Transverse colon (tissue), 4 donors: ENCODE measurements around the gene SMARCD3. TPM values are rescaled to one million over a fixed set of nuclear protein-coding genes. Genes with fewer than 3 reads are reported as not detected.

ENCODE experiments used
- DNase-seq: peaks from one replicate; pipeline ENCODE4 v3.0.0-alpha.2; 2019
- H3K27ac ChIP-seq, 4 donors: fragments of 200-600 bp; sonication (generic); 2 replicates each; pipeline ENCODE4 v1.5.1; 2016 to 2018; ENCODE audit warnings: inconsistent platforms in 4 of 4
- H3K27me3 ChIP-seq: fragments of 200-600 bp; sonication (generic); 2 replicates; pipeline ENCODE4 v1.5.1; 2017; ENCODE audit warnings: inconsistent platforms
- H3K36me3 ChIP-seq, 4 donors: fragments of 200-600 bp; sonication (generic); 2 replicates each; pipeline ENCODE4 v1.5.1; 2017 to 2019; ENCODE audit warnings: inconsistent platforms in 4 of 4
- H3K4me1 ChIP-seq, 4 donors: fragments of 200-600 bp; sonication (generic); 2 replicates each; pipeline ENCODE4 v1.5.1; 2017 to 2020; ENCODE audit warnings: inconsistent platforms in 4 of 4
- H3K4me3 ChIP-seq, 4 donors: fragments of 200-600 bp; sonication (generic); 1 replicate in 1 of 4; 2 replicates in 3 of 4; pipeline versions ENCODE4 v1.5.1 to v1.6.1; 2017 to 2019; ENCODE audit warnings: inconsistent platforms in 4 of 4
- H3K9me3 ChIP-seq, 2 donors: fragments of 200-600 bp; sonication (generic); 2 replicates each; pipeline ENCODE4 v1.5.1; 2017 to 2019; ENCODE audit warnings: inconsistent platforms in 2 of 2
- CTCF ChIP-seq, 5 experiments: fragments of 200-600 bp in 3 of 5; fragments of 450-650 bp in 2 of 5; sonication (generic) in 3 of 5; IDR thresholded peaks; 1 replicate in 2 of 5; 2 replicates in 3 of 5; pipeline ENCODE4 v1.5.1; 2016 to 2017; ENCODE audit warnings: antibody characterized with exemption in 5 of 5, inconsistent platforms in 3 of 5, mild to moderate bottlenecking in 2 of 5, moderate library complexity in 1 of 5
- EP300 ChIP-seq: sonication (generic); formaldehyde crosslinking; IDR thresholded peaks from one replicate; pipeline ENCODE4 v1.6.1; 2017; ENCODE audit warnings: antibody characterized with exemption, low read depth
- POLR2A ChIP-seq: fragments of 450-650 bp; IDR thresholded peaks from one replicate; pipeline ENCODE4 v1.6.1; 2016; ENCODE audit warnings: antibody characterized with exemption, mild to moderate bottlenecking, moderate library complexity
- POLR2AphosphoS5 ChIP-seq, 3 donors: sonication (generic); formaldehyde crosslinking; IDR thresholded peaks; one replicate each; pipeline ENCODE4 v1.6.1; 2016; ENCODE audit warnings: antibody characterized with exemption in 3 of 3
- WGBS, 2 donors: methylation state at CpG; one replicate each; pipeline ENCODE4 v1.1.5; 2018; ENCODE audit warnings: low coverage in 1 of 2; 5-methylcytosine and 5-hydroxymethylcytosine counted together
- in situ Hi-C, 4 donors: fragments of 200-750 bp; cut with MboI; loops; one replicate each; pipeline versions ENCODE4 v1.15.0 to v1.15.1; 2017; ENCODE audit warnings: low sequenced_read_pairs in 3 of 4, low pct_ligation_motif_present in 1 of 4, low pct_unique_long_range_greater_than_20kb in 1 of 4
- intact Hi-C: fragments of 100-400 bp; cut with DNase I; formaldehyde crosslinking; loops from one replicate; pipeline ENCODE4 v1.15.1; 2023; ENCODE audit warnings: low total_unique reads
- total RNA-seq, 4 donors: library from RNA; depleted of rRNA; stranded (reverse); fragments of >200 nt; gene quantifications; one replicate each; pipeline ENCODE4 v1.1.0, GENCODE V29; 2016

The SMARCD3 gene
- total RNA-seq, 4 donors from 2014 or later: 6.6 to 19.1 (median 9.9) TPM

- TF ChIP-seq EP300 (no peak), POLR2AphosphoS5 (IDR thresholded peaks at IDR 0.05) (no peak), CTCF (IDR thresholded peaks at IDR 0.05) (no peak), POLR2A (no peak)
- Histone ChIP-seq H3K4me3 (peak overlapping the region in 1 of 4 donors; percentile 36), H3K4me1 (peaks cover 0 to 13% (median 8%) of the 10 kb centered on the region in 4 donors), H3K27me3 (peaks cover 16% of the 10 kb centered on the region), H3K27ac (no peak overlapping the region), H3K9me3 (no peaks in the 10 kb centered on the region), H3K36me3 (no peaks in the 10 kb centered on the region)
- DNase-seq: no peak
- 79% methylated on average over 8 of the region's 8 CpGs; no CpG with 5 or more reads in 1 of the 2 donors for WGBS, 2 donors
- in situ Hi-C loops: no loop called here
- intact Hi-C loops: no loop called here
Observed at GRCh38 chr7:151277631-151278030, 29.1 kb upstream of the SMARCD3 start.

- Histone ChIP-seq H3K36me3 (no peaks in the 10 kb centered on the region), H3K27ac (peak overlapping the region in 1 of 4 donors; percentile 41), H3K9me3 (no peaks in the 10 kb centered on the region), H3K4me1 (peaks cover 0 to 18% (median 8%) of the 10 kb centered on the region in 4 donors), H3K27me3 (peaks cover 16% of the 10 kb centered on the region), H3K4me3 (peak overlapping the region; percentile 8 to 51 (median 28))
- 6 to 9% methylated on average over 2 to 36 of the region's 63 CpGs for WGBS, 2 donors
- intact Hi-C loops (no loop called here), in situ Hi-C loops (no loop called here)
- peak; percentile 43 for DNase-seq
- TF ChIP-seq POLR2A (no peak), POLR2AphosphoS5 (IDR thresholded peaks at IDR 0.05) (no peak), CTCF (IDR thresholded peaks at IDR 0.05) (no peak), EP300 (no peak)
Observed at GRCh38 chr7:151276666-151277590, 28.4 kb upstream of the SMARCD3 start.

GRCh38 chr7:151275813-151276577 lies 27.5 kb upstream of the SMARCD3 start:
- intact Hi-C loops: no loop called here

More at GRCh38 chr7:151275813-151276577, 27.5 kb upstream of the SMARCD3 start:
- H3K27me3 ChIP-seq: peaks cover 16% of the 10 kb centered on the region
- H3K36me3 ChIP-seq: no peaks in the 10 kb centered on the region
- H3K4me3 ChIP-seq: peak overlapping the region in 1 of 4 donors; percentile 51
- DNase-seq: no peak
- WGBS, 2 donors: 14 to 19% methylated on average over 5 to 10 of the region's 10 CpGs
- no peak for TF ChIP-seq POLR2AphosphoS5 (IDR thresholded peaks at IDR 0.05)
- TF ChIP-seq POLR2A: no peak
- no peak for TF ChIP-seq EP300
- TF ChIP-seq CTCF (IDR thresholded peaks at IDR 0.05): no peak
- peaks cover 0 to 23% (median 8%) of the 10 kb centered on the region in 4 donors for H3K4me1 ChIP-seq
- in situ Hi-C loops: no loop called here
- peak overlapping the region in 1 of 4 donors; percentile 41 for H3K27ac ChIP-seq
- H3K9me3 ChIP-seq: no peaks in the 10 kb centered on the region
